Fibroblast of peridontal ligament (primary cell): ENCODE results near the gene LCT.
"Not testable (repeated sequence)": the region's sequence is repeated elsewhere in the genome, so short reads cannot be mapped to it uniquely, and the experiment has no call there.

Source experiments
- DNase-seq: peaks from one replicate; pipeline ENCODE4 v3.0.0-alpha.2; 2010; ENCODE audit errors: extremely low read depth

Gene LCT

GRCh38 chr2:135831180-135831812 is 5.7 kb downstream of the LCT start:
- no peak for DNase-seq

- peak; percentile 23 for DNase-seq
Measured at GRCh38 chr2:135829378-135830135, 7.4 kb downstream of the LCT start.

- no peak for DNase-seq
Measured at GRCh38 chr2:135826544-135826943, 10.4 kb downstream of the LCT start.

- no peak for DNase-seq
Measured at GRCh38 chr2:135825550-135826176, 11.3 kb downstream of the LCT start.

- DNase-seq, result no peak
Measured at GRCh38 chr2:135825131-135825530, 11.9 kb downstream of the LCT start.

GRCh38 chr2:135822855-135823254 is 14.1 kb downstream of the LCT start:
- no peak for DNase-seq

- no peak for DNase-seq
Measured at GRCh38 chr2:135821190-135821589, 15.8 kb downstream of the LCT start.

- DNase-seq, result no peak
Measured at GRCh38 chr2:135820003-135820618, 16.9 kb downstream of the LCT start.

GRCh38 chr2:135818937-135819610 is 17.9 kb downstream of the LCT start:
- no peak for DNase-seq

GRCh38 chr2:135817951-135818350 is 19.0 kb downstream of the LCT start:
- no peak for DNase-seq

GRCh38 chr2:135817466-135817865 is 19.5 kb downstream of the LCT start:
- DNase-seq, result no peak

GRCh38 chr2:135815269-135815668 is 21.7 kb downstream of the LCT start:
- DNase-seq, result no peak

- DNase-seq, result no peak
Measured at GRCh38 chr2:135812907-135813511, 24.0 kb downstream of the LCT start.

GRCh38 chr2:135807874-135808273 is 29.1 kb downstream of the LCT start:
- DNase-seq, result not testable (repeated sequence)

- DNase-seq, result no peak
Measured at GRCh38 chr2:135803278-135803677, 33.7 kb downstream of the LCT start.

- DNase-seq, result no peak
Measured at GRCh38 chr2:135802350-135802749, 34.6 kb downstream of the LCT start.

GRCh38 chr2:135800513-135801460 is 36.2 kb downstream of the LCT start:
- no peak for DNase-seq

GRCh38 chr2:135799738-135800137 is 37.2 kb downstream of the LCT start:
- DNase-seq, result no peak

- no peak for DNase-seq
Measured at GRCh38 chr2:135798762-135799161, 38.2 kb downstream of the LCT start.

GRCh38 chr2:135798275-135798705 is 38.7 kb downstream of the LCT start:
- no peak for DNase-seq
